Measurements from ENCODE around the gene TOMT. TPM values are rescaled to one million over a fixed set of nuclear protein-coding genes. Genes with fewer than 3 reads are reported as not detected.

TOMT gene
- total RNA-seq, 1 experiment from 2014 or later, result not detected

Small RNAs within 50 kb of the gene (microRNA-seq; reads per million reads assigned to microRNA genes)
- gene MIR3165 (ENCODE audit: unreplicated experiment), result not detected

Other genes starting within 250 kb of the TOMT start
- not detected in 2 replicates for gene DEFB131B, start 227.5 kb upstream of the TOMT start, total RNA-seq (2014; rRNA removed)
- 5.0 and 14.0 TPM in 2 replicates for gene XNDC1N, start 177.3 kb upstream of the TOMT start, total RNA-seq (2014; rRNA removed)
- gene RNF121, start 176.9 kb upstream of the TOMT start, total RNA-seq (2014; rRNA removed), result 37.3 and 40.2 TPM in 2 replicates
- 6.5 and 7.2 TPM in 2 replicates for gene IL18BP, start 107.0 kb upstream of the TOMT start, total RNA-seq (2014; rRNA removed)
- 145 and 202 TPM in 2 replicates for gene NUMA1, start 25.4 kb upstream of the TOMT start, total RNA-seq (2014; rRNA removed)
- 5.8 and 6.6 TPM in 2 replicates for gene LRRC51, start 25.1 kb upstream of the TOMT start, total RNA-seq (2014; rRNA removed)
- 160 and 169 TPM in 2 replicates for gene LAMTOR1, start 2.6 kb upstream of the TOMT start, total RNA-seq (2014; rRNA removed)
- 65.4 and 68.8 TPM in 2 replicates for gene ANAPC15, start 6.8 kb downstream of the TOMT start, total RNA-seq (2014; rRNA removed)
- gene FOLR3, start 29.8 kb downstream of the TOMT start, total RNA-seq (2014; rRNA removed), result not detected in 2 replicates
- 0.36 TPM in 1 of 2 replicates, not detected in the other for gene FOLR1, start 86.2 kb downstream of the TOMT start, total RNA-seq (2014; rRNA removed)
- gene FOLR2, start 110.9 kb downstream of the TOMT start, total RNA-seq (2014; rRNA removed), result not detected in 2 replicates
- 100 and 121 TPM in 2 replicates for gene INPPL1, start 118.8 kb downstream of the TOMT start, total RNA-seq (2014; rRNA removed)
- not detected in 2 replicates for gene PHOX2A, start 138.3 kb downstream of the TOMT start, total RNA-seq (2014; rRNA removed)